ENCODE results near the gene NSFL1C.
"Not testable (repeated sequence)": the region's sequence is repeated elsewhere in the genome, so short reads cannot be mapped to it uniquely, and the experiment has no call there.

Gene NSFL1C

GRCh38 chr20:1423625-1424106, 43.0 kb downstream of the NSFL1C start:
- no peak for DNase-seq (ENCODE audit: low read depth)

- DNase-seq (ENCODE audit: low read depth) = no peak
Observed at GRCh38 chr20:1423206-1423605, 43.4 kb downstream of the NSFL1C start.

GRCh38 chr20:1422753-1423152, 43.9 kb downstream of the NSFL1C start:
- DNase-seq (ENCODE audit: low read depth) = no peak

GRCh38 chr20:1420066-1420465, 46.6 kb downstream of the NSFL1C start:
- DNase-seq (ENCODE audit: low read depth) = no peak

- DNase-seq (ENCODE audit: low read depth) = no peak
Observed at GRCh38 chr20:1418350-1418749, 48.3 kb downstream of the NSFL1C start.

GRCh38 chr20:1417790-1418189, 48.9 kb downstream of the NSFL1C start:
- no peak for DNase-seq (ENCODE audit: low read depth)

- DNase-seq (ENCODE audit: low read depth) = no peak
Observed at GRCh38 chr20:1417273-1417672, 49.4 kb downstream of the NSFL1C start.

- DNase-seq (ENCODE audit: low read depth) = peak; percentile 69
Observed at GRCh38 chr20:1415667-1416468, 50.8 kb downstream of the NSFL1C start.

GRCh38 chr20:1414982-1415381, 51.7 kb downstream of the NSFL1C start:
- no peak for DNase-seq (ENCODE audit: low read depth)

GRCh38 chr20:1405801-1406200, 60.8 kb downstream of the NSFL1C start:
- no peak for DNase-seq (ENCODE audit: low read depth)

GRCh38 chr20:1403624-1404023, 63.0 kb downstream of the NSFL1C start:
- no peak for DNase-seq (ENCODE audit: low read depth)

GRCh38 chr20:1402149-1402548, 64.5 kb downstream of the NSFL1C start:
- DNase-seq (ENCODE audit: low read depth) = no peak

GRCh38 chr20:1401451-1401907, 65.2 kb downstream of the NSFL1C start:
- DNase-seq (ENCODE audit: low read depth) = no peak

GRCh38 chr20:1399678-1400366, 66.8 kb downstream of the NSFL1C start:
- DNase-seq (ENCODE audit: low read depth) = not testable (repeated sequence)

- DNase-seq (ENCODE audit: low read depth) = not testable (repeated sequence)
Observed at GRCh38 chr20:1398185-1398584, 68.5 kb downstream of the NSFL1C start.

- no peak for DNase-seq (ENCODE audit: low read depth)
Observed at GRCh38 chr20:1397710-1398109, 68.9 kb downstream of the NSFL1C start.

GRCh38 chr20:1396702-1397101, 69.9 kb downstream of the NSFL1C start:
- no peak for DNase-seq (ENCODE audit: low read depth)

GRCh38 chr20:1396264-1396663, 70.4 kb downstream of the NSFL1C start:
- DNase-seq (ENCODE audit: low read depth) = no peak

GRCh38 chr20:1394686-1395085, 72.0 kb downstream of the NSFL1C start:
- no peak for DNase-seq (ENCODE audit: low read depth)

GRCh38 chr20:1393507-1393882, 73.2 kb downstream of the NSFL1C start:
- DNase-seq (ENCODE audit: low read depth) = no peak

GRCh38 chr20:1392693-1393506, 73.7 kb downstream of the NSFL1C start, which contains the start of gene FKBP1A:
TSS of gene FKBP1A (minus strand) at chr20:1393054. CDS start at chr20:1392998, 56 bp downstream.
- DNase-seq (ENCODE audit: low read depth) = peak; percentile 83

- DNase-seq (ENCODE audit: low read depth) = no peak
Observed at GRCh38 chr20:1392443-1392692, 74.3 kb downstream of the NSFL1C start.

Measured in GM04504 (cell line).